Iris pigment epithelial cell (primary cell): ENCODE data around the gene FALEC.
"Not testable (repeated sequence)": the region's sequence is repeated elsewhere in the genome, so short reads cannot be mapped to it uniquely, and the experiment has no call there.

Experiments
- DNase-seq: peaks from one replicate; pipeline ENCODE4 v3.0.0-alpha.2; 2011; ENCODE audit warnings: low read depth

FALEC gene

GRCh38 chr1:150574260-150575071, 58.9 kb downstream of the FALEC start:
- no peak for DNase-seq

DNA sequence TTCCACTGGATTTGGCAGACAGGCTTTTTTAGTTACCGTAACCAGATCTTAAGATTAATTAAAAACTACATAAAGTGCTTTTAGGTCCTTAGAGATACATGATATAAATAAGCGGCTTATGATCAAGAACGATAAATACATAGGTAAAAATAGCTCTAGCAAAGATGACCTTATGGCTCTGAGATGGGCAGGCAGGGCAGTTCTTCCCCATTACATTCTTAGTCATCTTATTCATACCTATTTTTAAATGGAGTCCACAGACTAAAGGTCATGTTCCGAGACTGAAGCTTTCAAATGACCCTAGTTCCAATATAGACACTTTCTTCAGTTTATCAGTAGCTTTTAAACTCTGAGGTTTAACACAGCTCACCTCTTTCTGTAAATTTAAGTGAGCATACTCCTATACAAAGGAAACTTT, 59.5 kb downstream of the FALEC start:
- DNase-seq = no peak

DNA sequence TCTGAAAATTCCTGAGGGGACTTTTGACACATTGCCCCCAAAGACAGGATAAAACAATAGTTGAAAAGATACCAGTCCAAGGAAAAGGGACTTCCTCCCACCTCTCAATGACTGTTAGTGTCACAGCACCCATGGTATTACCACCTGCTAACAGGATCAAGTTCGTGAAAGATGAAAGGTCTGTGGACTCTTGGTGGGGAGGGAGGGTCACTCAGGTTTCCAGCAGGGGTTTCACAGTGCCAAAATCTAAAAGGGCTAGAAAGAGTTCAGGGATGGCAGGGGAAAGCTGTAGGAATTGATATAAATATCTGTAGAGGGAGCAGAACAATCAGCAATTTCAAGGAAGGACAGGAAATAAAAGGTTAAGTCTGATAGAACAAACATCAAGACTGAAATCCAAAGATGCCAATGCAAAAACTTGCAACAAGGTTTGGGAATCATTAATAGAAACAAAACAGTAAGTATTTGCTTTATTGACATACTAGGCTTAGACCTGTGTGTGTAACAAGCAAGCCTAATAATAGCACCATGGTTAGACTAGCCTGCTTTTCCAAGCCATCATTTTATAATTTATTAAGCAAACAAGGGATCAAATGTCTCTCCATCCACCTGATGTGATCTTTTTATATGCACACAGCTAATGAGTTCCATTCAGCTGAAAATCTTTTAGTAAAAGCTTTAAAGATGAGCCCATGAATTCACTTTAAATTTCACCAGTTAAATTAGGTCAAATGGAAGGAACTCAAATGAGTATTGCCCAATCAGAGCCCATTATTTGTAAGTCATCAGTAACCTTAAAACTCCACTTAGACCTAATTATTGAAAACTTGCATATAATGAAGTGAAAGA, 60.2 kb downstream of the FALEC start:
- DNase-seq = no peak

- DNase-seq = no peak
Measured at GRCh38 chr1:150576367-150576711, 60.8 kb downstream of the FALEC start.

GRCh38 chr1:150576794-150577556, 61.4 kb downstream of the FALEC start:
- no peak for DNase-seq

DNA sequence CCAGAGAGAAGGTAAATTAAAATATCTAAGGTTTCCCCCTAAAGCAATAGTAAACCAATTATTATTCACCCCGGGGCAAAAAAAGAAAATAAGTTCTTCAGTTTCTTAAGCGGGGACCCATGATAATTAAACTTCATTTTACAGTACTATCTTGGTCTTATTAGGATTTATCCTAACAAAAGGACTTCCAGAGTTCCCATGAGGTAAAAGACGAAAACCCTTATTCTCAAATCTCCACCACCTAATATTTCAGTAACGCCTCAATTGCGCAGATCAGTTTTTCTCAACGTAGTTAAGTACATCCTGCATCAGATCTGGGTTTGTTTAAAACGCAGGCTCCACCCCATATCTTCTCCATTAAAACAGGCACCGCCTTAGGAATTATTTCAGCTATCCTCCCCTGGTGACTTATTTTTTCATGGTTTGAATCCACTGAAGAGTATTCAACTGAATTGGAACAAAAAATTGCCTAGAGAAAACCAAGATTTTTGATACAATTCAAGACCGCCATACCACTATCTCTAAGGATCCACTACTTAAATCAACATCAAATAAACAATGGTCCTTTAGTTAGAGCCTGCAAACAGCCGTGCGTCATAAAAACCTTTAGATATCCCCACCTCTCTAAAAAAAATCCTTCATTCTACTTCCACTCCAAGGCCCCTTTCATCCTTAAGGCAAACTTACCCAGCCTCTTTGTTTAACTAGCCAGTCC, 62.2 kb downstream of the FALEC start:
- DNase-seq = peak; percentile 54

DNA sequence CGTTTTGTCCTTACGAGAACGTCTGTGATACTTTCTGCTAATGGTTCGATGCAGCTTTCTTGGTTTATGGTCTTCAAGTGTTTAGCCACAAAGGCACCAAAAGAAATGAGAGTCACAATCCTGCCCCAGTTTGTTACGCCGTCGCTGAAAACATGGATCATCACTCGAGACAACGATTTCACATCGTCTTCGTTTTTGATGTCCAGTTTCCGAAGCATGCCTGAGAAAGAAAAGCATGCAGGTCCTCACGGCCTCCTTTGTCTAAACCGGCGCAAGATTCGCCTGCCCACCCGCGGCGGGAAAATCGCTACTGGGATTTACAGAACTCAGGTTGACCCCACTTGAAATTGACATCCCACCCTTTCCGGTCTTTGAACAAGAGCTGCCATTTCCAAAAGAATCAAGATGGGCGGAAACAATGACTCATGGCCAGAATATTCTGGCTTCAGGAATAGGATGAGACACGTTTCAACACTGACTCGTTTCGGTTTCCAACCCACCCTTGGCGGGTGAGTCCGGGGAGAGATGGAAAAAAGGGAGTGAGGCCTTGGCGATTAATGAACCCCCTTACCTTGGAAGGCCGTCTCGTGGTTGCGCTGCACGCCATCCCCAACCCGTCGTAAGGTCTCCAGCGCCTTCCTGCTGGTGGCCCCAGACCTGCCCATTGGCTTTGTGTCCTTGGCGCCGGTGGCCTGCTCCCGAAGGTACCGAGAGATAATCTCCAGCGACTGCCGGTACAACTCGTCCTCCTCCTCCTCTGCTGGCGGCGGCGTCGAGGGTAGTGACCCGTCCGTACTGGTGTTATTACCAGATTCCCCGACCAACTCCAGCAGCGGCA, 62.9 kb downstream of the FALEC start:
- peak; percentile 93 for DNase-seq

DNA sequence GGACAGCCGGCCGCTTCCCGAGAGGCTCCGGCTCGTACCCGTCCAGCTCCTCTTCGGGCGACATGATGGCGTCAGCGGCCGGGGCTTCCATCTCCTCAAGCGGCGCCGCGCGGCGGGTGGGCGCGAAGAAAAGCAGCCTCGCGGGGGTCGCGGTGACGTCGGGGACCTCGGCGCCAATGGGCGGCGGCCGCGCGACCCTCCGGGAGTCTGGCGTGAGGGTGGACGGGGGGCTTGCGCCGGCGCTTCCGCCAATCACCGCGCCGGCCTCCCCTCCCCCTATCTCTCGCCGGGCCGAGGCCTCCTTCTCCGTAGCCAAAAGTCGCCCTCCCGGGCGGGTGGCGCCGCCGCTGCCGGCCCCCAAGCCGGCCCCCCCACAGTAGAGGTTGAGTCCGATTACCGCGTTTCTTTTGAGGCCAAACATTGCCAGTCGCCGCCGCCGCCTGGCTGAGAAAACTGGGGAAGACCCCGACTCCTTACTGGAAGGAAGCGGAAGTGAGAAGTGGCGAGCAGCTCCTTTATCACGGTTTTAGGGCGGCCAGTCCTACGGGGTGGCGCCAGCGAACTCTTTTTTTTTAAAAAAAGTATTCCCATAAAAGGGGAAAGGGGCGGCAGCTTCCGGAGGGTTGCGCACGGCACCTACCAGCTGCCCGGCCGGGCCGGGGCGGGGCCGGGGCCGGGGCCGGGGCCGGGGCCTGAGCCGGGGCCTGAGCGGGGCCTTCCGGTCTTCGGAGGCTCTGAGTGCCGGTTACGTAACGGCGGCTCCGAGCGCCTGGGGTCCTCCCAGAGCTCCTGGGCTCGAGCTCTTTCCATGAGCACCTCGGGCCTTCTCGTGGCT, 63.8 kb downstream of the FALEC start, which contains the start of gene MCL1:
Gene MCL1 (minus strand): TSS at position 501 of the 835 bp plus-strand sequence. CDS start 80 bp downstream, at position 421.
- DNase-seq = peak; percentile 97

DNA sequence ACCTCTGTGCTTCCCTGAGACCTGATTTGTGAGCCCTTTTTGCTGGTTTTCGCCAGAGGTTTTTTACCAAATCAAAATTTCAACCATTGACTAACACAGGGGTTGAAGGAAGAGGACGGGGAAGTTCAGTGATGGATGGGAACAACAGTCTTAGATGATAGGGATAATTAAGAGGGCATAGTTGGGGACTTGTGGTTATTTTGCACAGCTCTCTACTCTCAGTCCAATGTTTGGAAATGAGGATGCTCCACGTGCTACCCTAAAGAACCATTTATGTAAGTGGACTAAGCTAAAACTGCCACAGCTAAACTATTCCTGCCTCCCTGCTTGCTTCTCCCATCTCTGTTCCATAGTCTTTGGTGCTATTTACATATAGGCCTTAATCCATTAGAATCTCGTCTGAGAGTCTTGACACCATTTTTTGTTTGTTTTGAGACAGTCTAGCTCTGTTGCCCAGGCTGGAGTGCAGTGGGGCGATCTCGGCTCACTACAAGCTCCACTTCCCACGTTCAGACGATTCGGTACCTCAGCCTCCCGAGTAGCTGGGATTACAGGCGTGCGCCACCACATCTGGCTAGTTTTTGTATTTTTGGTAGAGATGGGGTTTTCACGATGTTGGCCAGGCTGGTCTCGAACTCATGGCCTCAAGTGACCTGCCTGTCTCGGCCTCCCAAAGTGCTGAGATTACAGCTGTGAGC, 64.5 kb downstream of the FALEC start:
- no peak for DNase-seq

DNA sequence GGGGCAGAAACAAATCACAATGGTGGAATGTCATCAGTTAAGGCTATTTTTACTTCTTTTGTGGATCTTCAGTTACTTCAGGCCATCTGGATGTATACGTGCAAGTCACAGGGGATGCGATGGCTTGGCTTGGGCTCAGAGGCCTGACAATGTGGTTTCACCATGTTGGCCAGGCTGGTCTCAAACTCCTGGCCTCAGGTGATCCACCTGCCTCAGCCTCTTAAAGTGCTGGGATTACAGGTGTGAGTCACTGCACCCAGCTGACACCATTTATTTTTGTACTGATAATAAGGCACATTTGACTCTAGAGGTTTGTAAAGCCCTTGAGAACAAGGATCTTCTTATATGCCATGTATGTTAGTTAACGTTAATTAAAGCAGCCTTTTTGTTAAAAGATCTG, 65.4 kb downstream of the FALEC start:
- not testable (repeated sequence) for DNase-seq

GRCh38 chr1:150581437-150581836, 65.9 kb downstream of the FALEC start:
- not testable (repeated sequence) for DNase-seq

- not testable (repeated sequence) for DNase-seq
Measured at GRCh38 chr1:150581962-150582361, 66.4 kb downstream of the FALEC start.

- peak; percentile 62 for DNase-seq
Measured at GRCh38 chr1:150582371-150582770, 66.8 kb downstream of the FALEC start.
